GM12873 (cell line): Measurements from ENCODE around the gene NMRK2.

Source experiments
- CTCF ChIP-seq: IDR thresholded peaks from 2 replicates; pipeline ENCODE4 v1.5.1; 2012; ENCODE audit warnings: low read depth, mild to moderate bottlenecking, moderate library complexity, low read length, control low read depth; ENCODE audit not compliant: insufficient read depth; ENCODE audit errors: missing control alignments

NMRK2 gene

GRCh38 chr19:3919793-3920192, 13.1 kb upstream of the NMRK2 start:
- TF ChIP-seq CTCF: no peak

DNA sequence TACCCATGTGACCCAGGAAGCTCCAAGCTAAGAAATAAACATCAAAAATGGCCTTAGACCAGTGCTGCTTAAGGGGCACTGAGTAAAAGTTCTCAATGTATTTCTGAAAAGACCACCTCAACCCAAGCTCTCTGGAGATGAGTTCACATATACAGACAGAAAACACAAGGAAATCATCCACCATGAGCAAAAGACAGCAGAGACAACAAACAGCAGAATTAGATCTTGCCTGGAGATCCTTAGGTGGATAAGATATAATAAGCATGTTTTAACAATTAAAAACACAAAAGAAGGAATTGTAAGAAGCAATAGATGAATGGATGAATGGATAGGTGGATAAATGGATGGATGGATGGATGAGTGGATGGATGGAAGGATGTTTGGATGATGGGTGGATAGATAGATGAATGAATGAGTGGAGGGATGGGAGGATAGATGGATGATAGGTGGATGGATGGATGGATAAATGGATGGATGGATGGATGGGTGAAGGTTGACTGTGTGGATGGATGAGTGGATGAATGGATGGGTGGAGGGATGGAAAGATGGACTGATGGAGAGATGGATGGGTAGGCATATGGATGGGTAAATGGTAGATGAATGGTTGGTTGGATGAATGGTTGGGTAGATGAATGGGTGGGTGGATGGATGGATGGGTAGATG, 9.6 kb upstream of the NMRK2 start:
- TF ChIP-seq CTCF: no peak

DNA sequence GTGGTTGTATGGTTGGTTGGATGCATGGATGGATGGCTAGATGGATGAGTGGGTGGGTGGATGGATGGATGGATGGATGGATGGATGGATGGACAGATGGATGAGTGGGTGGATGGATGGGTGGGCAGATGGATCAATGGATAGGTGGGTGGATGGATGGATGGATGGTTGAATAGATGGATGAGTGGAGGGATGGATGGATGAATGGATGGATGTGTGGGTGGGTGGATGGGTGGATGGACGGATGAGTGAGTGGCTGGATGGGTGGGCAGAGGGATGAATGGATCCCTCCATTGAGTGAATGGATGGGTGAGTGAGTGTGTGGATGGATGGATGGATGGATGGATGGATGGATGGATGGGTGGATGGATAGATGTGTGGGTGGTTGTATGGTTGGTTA, 9.0 kb upstream of the NMRK2 start:
- no peak for TF ChIP-seq CTCF

- no peak for TF ChIP-seq CTCF
These were observed 1.8 kb upstream of the NMRK2 start for GRCh38 chr19:3931041-3931440.

DNA sequence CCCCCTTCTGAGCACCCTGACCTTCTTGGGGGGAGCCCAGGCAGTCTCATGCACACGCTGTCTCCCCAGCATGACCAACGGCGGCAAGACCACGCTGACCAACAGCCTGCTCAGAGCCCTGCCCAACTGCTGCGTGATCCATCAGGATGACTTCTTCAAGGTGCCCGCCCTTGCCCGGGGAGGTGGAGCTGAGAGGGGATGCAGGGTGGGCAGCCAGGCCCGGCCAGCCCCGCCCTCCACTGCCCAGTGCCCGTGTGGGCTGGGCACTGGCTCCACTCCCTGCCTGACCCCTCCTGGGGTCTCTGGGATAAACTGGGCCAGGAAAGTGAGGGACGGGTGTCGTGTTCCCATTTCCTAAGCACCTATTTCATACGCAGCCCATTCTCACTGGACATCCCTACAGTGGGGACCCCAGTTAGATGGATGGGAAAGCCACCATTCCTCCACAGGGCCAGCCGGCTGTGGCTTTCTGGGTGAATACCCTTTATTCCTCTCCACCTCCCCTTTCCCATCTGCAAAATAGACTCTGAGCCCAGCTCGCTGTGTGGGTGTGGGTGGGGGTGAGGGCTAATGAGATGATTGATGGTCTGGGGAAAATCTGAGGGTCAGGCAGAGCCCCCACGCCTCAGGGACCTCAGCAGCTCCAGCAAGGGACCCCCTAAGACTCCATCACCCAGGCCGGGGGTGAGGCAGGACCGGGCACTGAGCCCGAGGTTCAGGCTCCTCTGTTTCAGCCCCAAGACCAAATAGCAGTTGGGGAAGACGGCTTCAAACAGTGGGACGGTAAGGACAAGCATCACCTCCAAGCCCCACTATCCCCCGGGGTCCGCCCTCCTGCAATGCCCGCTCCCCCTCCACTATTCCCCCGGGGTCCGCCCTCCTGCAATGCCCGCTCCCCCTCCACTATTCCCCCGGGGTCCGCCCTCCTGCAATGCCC, 3.9 kb downstream of the NMRK2 start:
- no peak for TF ChIP-seq CTCF

DNA sequence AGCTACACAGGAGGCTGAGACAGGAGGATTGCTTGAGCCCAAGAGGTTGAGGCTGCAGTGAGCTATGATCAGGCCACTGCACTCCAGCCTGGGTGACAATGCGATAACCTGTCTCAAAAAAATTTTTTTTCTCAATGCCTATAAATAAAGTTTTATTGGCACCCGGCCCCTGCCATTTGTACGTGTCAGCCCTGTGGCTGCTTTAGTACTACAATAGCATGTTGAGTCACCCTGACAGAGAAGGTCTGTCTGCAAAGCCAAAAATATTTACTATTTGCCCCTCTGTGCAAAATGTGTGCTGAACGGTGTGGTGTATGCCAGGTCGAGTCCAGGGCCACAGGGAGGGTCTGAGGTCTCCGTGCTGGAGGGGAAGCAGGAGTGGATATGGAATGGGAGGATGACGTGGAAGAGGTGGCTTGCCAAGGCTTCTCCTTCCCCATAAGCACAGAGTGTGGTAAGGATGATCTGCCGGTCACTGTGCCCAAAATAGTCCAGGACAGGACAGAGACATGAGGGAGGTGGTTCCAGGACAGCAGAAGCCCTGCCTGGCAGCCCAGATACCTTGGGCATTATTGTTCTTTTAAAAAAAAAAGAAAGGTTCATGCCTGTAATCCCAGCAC, 10.0 kb downstream of the NMRK2 start:
- TF ChIP-seq CTCF: no peak
